ENCODE results near the gene OTOGL.
"Not testable (repeated sequence)": the region's sequence is repeated elsewhere in the genome, so short reads cannot be mapped to it uniquely, and the experiment has no call there.

Gene OTOGL

DNA sequence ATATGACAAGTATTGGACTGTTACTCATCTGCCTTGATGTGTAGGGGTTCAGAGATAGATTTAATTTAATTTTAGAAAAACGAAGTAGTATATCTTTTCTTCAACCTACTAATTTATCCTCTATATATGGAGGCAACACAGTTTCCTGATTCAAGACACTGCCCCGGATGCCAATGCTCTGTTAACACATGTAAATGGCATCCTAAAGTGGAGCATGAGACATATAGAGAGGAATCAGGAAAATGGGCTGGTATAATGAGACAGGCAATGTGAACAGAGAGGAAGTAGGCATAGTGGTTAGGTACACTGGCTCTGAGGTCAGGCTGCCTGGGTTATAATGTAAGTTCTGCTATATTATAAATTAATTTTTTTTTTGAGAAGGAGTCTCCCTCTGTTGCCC is 85.6 kb downstream of the OTOGL start:
- DNase-seq (ENCODE audit: low spot score), result no peak

- peak; percentile 72 for DNase-seq (ENCODE audit: low spot score)
Measured at GRCh38 chr12:80186727-80187217, 87.4 kb downstream of the OTOGL start.

DNA sequence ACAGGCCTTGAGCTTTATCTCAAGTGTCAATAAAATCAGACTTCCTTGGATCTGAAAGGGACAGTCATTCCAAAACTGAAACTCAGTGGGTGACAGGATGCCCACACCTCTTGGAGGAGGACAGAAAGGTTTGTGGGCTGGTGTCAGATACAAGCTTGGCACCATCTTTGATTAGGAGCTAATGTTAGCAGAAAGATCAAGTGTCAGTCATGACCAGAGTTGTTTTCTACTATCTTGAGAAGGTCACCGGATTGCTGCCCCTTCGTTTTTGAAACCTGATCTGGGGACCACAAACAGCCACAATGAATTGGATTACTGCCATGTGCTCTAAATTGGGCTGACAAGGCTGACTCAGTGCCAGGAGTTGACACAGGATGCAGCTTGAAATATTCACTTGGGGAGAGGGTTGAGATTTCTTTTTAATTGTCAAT is 88.3 kb downstream of the OTOGL start:
- no peak for DNase-seq (ENCODE audit: low spot score)

DNA sequence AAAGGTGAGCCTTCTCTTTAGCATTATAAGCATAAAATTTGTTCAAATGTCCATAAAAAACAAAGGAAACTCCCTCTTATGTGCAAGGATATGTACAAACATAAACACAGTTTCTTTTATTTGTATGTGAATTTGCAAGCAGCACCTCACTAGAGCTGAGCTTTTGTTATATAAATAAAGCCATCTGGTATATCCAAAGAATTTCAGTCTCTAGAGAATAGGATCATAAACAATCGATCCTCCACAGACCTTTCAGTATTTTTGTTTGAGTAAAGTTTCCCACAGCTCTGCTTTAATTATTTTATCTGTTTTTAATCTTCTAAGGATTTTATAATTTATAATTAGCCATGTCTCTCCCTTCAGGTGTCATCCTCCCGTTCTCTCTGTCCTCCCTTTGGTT is 89.2 kb downstream of the OTOGL start:
- DNase-seq (ENCODE audit: low spot score), result no peak

- peak; percentile 19 for DNase-seq (ENCODE audit: low spot score)
Measured at GRCh38 chr12:80189241-80189640, 89.9 kb downstream of the OTOGL start.

DNA sequence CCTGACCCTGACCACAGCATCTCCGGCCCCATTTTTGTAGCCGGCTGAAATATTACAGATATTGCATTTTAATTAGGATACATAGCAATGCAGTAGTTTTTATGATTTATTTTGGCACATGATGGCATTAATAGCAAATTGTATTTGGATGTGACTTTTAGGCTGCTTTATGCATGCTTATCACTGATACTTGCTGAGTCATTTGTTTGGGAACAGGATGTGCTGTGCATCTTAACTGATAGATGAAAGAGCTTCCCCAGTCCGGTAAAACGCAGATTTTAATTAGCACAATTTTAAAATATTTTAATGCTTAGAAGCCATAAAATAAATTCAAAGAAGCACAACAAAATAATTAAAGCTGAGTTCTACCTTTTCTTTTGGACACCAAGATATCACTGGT is 90.7 kb downstream of the OTOGL start:
- no peak for DNase-seq (ENCODE audit: low spot score)

DNA sequence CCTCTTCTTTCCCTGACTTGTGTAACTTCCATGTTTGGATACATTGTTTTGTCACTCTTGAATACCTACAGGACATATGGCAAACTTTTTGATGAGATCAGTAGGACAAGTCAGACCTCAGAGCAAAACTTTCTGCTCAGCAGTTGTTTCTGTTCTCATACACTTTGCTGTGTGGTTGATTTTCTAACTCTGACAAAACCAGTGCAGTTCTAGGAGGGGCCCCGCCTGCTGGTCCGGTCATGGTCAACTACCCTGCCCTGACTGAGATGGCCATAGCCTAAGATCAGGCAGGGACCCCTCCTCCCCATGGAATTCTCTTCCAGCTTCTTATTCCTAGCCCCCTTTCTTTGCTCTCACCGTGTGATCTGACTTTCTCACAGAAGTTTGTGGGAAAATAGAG is 92.8 kb downstream of the OTOGL start:
- DNase-seq (ENCODE audit: low spot score), result no peak

DNA sequence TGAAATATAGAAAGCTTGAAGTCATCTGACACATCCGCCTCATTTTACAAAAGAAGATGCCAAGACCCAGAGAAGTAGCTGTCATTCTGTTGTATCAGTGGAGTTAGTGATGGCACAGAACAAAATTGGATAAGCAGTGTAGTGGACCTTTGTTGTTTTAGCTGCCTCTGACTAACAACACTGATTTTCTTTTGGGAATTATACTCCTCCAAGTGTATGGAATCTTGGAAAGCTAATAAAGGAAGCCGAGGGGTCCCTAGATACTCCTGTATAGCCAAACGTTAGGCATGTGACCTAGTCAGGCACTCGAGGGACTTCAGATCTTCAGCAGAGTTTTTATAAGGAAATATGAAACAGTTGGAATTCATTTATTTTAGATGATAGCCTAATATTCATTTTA is 94.5 kb downstream of the OTOGL start:
- no peak for DNase-seq (ENCODE audit: low spot score)

DNA sequence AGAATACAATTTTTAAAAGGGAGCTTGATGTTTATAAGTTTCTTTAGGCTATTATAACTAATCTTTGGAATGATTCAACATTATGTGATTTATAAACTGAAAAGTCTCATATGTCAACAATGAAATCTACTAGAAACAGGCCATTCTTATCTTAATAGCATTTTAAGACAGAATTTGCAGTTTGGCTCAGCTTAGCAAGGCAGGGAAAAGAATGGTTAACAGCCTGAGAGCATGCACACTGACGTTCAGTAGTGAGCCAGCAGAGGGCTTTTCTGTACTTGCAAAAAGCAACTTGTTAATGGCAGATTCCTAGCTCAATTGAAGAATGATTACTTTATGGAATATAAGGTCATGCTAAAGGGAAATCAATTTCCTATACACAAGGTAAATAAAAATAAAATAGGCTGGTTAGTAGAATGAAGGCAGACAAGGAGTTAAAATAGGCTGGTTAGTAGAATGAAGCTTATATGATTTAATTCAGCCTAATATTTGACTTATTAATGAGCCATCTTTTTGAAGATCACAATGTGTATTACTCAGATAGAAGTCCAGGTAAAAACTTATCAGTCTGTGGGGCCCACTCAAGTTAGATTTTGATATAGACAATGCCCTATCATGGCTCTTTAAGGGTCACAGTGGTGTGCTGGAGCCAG is 95.9 kb downstream of the OTOGL start:
- peak; percentile 41 for DNase-seq (ENCODE audit: low spot score)

DNA sequence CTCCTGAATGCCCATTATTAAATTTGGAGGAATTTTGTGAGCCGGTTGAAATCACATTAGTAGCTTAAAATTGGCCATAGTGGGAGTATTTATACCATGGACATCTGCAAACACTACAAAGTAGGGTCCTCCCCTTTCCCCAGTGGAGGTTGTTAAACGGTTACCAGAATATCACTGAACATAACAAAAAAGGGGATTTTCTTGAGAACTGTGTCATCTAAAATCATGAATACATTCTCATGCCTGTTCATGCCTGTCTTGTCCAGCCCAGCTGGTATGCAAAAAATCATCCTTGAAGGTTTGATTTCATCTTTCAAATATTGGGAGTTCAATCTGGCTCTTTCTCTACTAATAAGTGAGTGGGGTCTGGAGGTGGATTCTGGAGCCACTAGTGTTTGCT is 96.4 kb downstream of the OTOGL start:
- no peak for DNase-seq (ENCODE audit: low spot score)

DNA sequence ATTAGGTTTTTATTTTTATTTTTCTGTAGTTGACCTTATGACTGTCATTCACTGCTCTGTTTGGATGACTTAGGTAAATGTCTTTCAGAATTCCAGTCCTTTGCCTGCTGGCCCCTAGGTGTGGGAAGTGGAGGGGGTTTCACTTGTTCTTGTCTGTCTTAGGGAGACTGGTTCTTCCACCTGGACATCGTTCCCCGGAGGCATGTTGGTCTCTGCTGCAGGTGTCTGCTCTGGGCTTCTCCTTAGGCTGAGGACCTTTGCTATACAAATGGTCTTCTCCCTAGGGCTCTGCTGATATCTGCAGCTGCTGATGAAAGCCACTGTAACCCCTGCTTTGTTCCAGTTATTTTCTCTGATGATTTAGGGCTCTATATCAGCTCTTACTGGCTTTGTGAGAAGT is 97.1 kb downstream of the OTOGL start:
- DNase-seq (ENCODE audit: low spot score), result no peak

DNA sequence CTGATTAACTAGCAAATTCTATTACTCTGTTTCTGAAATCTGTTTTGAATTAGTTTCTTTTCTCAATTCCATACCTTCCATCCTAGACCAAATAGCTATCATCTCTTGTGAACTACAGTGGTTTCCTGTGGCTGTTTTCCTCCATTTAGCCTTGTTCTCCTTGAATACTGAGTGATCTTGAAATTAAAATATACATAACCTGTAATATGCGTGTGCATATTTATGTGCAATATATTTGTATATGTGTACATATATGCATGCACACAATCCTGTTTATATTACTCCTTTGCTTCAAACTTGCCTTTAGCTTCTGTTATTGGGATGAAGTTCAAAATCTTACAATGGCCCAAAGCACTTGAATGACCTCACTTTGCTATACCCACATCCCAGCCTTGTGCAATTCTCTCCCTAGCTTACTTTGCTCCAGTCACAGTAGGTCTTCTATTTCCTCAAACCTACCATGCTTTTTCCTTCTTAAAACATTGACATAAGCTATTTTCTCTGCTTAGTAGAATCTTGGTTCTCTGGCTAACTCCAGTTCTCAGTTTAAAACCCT is 99.5 kb downstream of the OTOGL start:
- DNase-seq (ENCODE audit: low spot score), result no peak

GRCh38 chr12:80199931-80200330 is 100.6 kb downstream of the OTOGL start:
- DNase-seq (ENCODE audit: low spot score), result no peak

- DNase-seq (ENCODE audit: low spot score), result no peak
Measured at GRCh38 chr12:80200414-80200813, 101.1 kb downstream of the OTOGL start.

GRCh38 chr12:80201908-80202307 is 102.6 kb downstream of the OTOGL start:
- no peak for DNase-seq (ENCODE audit: low spot score)

DNA sequence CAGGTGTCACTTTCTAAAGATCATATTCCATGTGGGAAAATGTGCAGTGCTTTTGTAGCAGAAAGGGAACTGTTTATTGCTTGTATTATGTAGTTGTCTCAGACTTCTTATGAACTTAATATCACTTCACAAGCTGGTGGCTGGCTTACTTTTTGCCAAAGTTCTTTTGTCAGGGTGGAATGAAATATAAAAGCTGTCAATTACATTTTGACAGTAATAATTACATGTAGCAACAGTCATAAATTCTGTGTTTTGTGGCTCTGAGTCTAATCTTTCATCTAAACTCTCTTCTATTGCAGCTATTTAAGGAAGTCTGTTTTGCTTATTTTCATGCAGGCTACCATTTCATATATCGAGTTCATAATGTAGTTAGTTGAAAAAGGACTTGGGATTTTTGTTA is 106.6 kb downstream of the OTOGL start:
- DNase-seq (ENCODE audit: low spot score), result no peak

- DNase-seq (ENCODE audit: low spot score), result no peak
Measured at GRCh38 chr12:80208071-80208470, 108.7 kb downstream of the OTOGL start.

GRCh38 chr12:80211671-80212070 is 112.3 kb downstream of the OTOGL start:
- no peak for DNase-seq (ENCODE audit: low spot score)

DNA sequence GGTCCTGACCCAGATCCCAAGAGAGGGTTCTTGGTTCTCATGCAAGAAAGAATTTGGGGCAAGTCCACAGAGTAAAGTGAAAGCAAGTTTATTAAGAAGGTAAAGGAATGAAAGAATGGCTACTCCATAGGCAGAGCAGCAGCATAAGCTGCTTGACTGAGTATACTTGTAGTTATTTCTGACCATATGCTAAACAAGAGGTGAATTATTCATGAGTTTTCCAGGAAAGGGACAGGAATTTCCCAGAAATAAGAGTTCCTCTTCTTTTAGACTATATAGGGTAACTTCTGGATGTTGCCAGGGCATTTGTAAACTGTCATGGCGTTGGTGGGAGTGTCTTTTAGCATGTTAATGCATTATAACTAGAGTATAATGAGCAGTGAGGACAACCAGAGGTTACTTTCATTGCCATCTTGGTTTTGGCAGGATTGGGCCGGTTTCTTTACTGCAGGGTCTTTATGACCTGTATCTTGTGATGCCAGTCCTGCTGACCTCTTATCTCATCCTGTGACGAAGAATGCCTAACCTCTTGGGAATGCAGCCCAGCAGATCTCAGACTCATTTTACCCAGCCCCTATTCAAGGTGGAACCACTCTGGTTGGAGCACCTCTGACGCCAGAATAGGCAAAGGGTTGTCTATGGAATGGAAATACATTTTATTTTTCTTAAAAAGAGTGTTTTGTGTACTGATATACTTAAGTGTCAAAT is 113.8 kb downstream of the OTOGL start:
- DNase-seq (ENCODE audit: low spot score), result no peak

DNA sequence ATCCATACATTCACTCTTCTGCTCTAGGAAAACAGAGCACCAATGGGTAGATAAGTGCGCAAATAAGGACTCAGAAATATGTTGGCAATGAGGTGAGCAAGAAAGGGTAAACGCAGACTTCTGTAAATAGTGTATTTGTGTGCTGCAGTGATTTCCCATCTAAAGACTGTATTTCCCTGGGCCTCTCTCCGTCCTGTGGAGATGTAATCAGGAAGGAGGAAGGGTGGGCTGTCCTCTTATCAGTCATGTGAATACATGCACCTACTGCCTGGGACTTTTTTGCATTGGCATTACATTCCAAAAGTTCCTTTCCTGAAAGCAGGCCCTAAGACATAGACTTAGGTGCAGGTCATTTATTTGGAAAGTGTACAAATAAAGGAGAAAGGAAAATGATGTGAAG is 114.5 kb downstream of the OTOGL start:
- no peak for DNase-seq (ENCODE audit: low spot score)

- DNase-seq (ENCODE audit: low spot score), result no peak
Measured at GRCh38 chr12:80217011-80217535, 117.7 kb downstream of the OTOGL start.

DNA sequence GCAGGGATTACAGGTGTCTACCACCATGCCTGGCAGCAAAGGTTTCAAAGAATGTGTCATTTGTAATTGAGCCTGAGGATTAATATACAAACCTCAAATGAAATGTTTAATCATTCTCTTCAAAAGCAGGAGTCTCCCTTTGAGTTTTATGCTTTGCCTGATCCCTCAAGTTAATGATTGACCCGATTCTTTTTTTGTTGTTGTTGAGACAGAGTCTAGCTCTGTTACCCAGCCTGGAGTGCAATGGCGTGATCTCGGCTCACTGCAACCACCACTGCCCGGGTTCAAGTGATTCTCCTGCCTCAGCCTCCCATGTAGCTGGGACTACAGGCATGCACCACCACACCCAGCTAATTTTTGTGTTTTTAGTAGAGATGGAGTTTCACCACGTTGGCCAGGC is 119.6 kb downstream of the OTOGL start:
- not testable (repeated sequence) for DNase-seq (ENCODE audit: low spot score)

DNA sequence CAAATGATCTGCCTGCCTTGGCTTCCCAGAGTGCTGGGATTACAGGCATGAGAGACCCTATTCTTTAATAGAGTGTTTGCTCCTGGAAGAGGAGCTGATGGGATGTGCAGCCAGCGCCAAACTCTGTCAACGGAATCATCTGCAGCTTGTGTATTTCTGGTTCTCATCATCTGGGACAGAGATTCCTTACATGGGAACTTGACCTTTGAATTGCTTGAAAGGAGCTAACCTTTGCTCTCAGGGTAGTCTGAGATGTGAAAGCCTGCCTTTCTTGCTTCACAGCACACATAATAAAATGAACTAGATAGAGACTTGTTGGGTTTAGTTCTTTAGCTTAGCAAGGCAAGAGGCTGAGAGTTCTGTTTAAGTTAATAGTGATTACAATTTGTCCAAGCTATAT is 120.0 kb downstream of the OTOGL start:
- no peak for DNase-seq (ENCODE audit: low spot score)

Measured in AG08396 (cell line).